NK-92 (cell line): ENCODE measurements around the gene DCLK1.

Experiments used
- DNase-seq: peaks from one replicate; lab custom pipeline; 2025; ENCODE audit not compliant: unreplicated experiment; lab: John Stamatoyannopoulos, UW

The DCLK1 gene

DNA sequence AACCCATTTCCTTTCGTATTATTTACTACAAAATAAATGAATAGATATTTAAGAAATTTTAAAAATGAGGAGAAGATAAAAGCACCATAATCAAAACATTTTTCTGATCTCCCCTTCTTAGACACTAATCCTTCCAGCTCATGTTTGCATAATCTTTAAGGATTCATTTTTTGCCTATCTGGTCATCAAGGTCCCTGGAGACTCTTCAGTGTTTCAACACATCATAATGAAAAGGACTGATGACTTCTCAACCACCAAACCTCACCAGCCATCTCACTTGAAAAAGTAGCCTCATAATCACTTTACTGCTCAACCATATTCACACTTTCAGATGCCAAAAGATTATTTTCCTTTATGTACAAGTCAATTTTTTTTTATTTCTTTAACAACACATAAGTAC lies 80.1 kb downstream of the DCLK1 start:
- no peak for DNase-seq

DNA sequence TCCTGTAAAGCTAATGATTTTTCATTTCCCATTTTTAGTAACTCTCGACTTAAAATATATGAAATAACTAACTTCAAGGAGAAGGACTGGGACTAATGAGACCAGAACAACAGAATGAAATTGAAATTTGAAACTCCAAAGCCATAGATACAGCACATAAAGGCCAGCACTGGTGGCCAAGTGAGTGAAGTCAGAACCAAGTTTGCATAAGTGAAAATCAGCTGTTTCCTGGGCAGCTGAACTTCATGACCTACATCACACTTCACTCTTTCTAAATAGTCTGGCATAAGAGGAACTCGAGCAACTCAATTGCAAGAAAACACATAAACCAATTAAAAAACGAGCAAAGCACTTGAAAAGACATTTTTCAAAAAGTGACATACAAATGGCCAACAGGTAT lies 84.5 kb downstream of the DCLK1 start:
- no peak for DNase-seq

DNA sequence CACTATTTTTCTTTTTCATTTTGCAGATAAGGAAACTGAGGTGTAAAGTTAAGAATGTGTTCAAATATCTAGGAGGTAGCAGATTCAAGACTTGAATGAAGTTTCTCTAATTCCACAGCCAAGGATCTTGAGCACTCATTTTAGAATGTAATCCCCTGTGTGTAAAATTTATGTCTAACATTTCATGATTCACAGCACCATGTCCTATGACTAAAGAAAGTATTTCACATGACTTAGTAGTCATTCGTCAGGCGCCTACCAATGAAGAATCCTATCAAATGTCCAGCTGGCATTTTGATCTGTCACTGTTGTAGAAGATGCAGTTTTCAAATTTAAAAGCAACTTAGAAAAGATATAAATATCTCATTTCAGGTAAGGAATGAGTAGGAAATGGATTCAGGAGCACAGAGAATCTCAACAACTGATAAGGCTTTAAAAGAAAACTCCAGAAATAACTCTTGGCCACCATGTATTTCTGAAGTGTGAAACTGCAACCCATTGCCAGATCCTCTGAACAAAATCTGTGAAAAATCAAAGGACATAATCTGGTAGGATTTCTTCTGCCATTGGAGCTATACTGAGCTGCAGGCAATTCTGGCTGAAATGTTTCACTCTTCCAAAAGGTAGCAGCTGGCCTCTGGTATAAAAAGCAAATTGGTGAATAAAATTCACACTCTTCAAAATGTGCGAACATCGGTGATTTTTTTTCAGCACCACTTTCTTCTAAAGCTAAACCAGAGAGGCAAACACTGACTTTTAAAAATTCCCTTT lies 92.2 kb downstream of the DCLK1 start:
- no peak for DNase-seq

DNA sequence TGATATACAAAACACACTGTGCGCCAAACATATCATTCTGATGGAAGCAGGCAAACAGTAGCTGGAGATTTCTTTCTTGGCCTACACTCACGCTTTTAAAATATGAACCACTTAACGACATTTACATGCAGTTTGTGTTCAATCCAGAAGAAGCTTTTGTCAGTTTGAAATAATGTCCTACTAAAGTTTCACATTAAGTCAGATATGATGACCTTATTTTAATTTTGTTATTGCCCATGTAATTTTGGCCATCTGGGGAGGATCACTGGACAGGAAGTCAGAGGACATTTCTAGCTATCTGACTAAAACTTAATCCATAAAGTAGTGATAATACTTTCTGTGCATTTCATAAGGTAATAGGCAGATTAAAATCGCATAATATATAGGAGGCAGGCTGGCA lies 98.1 kb downstream of the DCLK1 start:
- no peak for DNase-seq

DNA sequence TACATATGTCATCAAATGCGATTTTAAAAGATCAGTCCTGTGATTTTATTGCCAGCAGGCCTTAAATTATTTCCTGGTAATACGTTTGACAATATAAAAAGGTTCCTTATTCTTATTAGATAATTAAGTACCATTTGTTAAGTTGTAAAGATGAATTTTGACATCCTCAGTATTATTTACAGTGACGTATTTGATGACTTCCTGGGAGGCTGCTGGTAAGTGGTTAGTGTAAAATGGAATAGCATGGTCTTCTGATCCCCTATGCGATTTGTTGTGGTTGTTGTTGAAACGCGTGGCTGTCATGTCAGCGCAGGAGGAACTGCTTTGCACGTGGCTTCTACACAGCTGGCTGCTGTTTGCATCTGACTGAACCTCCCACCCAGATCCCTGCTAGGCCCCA lies 99.7 kb downstream of the DCLK1 start:
- DNase-seq, result no peak

DNA sequence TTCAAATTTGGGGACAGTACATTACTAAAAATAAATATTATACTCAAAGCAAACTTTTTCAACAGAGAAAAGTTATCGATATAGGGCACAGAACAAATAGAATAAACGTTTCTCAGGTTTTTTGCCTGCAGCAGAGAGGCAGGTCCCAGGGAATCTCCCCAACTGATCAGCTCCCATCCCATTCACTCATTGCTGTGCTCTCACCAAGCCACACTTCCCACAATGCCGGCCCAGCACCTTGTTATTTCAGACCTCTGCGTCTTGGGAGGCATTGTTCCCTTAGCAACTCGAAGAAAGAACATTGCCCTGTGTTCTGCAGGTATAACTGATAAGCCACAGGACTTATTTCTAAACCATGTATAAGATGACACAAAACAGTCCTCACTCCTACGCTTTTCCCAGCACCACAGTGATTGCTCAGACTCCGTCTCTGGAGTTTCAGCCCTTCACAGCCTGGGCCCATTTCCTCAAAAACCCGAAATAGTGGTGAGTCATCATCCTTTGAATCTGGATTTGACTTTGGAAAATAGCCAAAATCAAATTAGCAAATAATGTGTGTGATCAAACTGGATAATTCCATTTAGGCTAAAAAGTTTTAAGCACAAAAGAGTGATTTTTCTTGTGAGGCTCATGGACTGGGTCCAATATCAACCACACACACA lies 100.4 kb downstream of the DCLK1 start:
- no peak for DNase-seq

DNA sequence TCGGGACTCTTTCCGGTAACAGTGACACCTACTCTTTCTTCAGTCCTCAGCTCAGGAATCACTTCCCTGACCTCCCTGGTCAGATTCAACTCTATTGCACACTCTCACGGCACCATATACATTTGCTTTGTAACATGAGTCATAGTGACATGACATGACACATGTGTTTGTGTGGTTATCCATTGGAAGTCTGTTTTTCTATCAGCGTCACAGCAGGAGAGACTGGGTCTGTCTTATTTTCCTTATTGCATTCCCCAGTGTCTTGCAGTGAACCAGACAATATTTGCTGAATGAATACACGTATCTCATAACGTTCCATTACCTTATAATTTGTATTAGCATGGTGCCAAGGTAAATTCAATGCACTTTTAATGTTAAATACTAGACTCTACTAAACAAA lies 102.0 kb downstream of the DCLK1 start:
- no peak for DNase-seq

DNA sequence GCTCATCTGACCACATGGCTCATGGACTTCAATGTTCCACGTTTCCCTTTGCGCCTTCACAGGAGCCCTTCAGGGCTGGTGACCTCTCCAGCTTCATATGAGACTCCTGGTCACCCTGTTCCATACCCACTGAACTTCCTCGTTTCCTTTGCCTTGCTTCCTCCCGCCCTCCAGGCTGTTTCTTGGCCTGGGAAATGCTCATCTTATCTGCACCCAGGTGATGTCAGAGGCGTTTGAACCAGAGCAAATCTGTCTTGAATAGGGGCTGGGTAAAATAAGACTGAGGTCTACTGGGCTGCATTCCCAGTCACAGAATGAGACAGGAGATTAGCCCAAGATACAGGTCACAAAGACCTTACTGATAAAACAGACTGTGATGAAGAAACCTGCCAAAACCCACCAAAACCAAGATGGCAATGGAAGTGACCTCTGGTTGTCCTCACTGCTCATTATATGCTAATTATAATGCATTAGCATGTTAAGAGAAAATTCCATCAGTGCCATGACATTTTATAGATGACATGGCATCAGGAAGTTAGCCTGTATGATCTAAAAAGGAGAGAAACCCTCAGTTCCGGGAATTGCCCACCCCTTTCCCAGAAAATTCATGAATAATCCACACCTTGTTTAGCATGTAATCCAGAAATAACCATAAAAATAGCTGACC lies 102.7 kb downstream of the DCLK1 start:
- no peak for DNase-seq

DNA sequence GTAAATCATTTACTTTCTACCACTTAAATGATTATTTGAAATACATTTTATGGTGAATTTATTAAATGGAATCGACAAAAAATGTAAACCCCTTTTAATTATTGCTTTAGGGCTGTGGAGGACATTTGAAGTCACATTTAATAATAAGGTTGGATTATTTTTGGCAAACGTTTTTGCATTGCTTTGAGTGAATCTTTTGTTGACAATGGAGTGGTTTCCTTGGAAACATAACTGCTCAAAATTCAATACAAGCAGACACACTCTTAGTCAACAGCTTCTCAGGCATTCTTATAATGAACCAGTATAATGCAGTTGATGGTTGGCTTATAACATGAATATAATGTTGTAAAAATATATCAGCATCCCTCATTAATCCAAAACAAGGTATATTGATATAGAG lies 104.7 kb downstream of the DCLK1 start:
- DNase-seq, result no peak

DNA sequence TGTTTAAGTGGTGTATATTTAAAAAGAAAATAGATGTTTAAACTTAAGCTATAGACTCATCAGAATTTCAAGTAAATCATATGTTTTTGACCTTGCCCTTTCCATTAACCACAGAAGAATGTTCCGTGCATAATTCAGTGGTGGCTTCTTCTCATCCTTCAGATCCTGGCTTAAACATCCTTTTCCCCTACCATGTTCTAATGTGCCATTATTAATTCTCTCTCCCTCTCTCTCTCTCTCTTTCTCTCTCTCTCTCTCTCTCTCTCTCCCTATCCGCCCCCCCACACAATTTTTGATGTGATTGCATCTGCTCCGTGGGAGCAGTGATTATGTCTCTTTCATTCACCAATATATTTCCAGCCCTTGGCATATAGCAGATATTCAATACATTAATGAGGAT lies 116.4 kb downstream of the DCLK1 start:
- DNase-seq, result no peak

DNA sequence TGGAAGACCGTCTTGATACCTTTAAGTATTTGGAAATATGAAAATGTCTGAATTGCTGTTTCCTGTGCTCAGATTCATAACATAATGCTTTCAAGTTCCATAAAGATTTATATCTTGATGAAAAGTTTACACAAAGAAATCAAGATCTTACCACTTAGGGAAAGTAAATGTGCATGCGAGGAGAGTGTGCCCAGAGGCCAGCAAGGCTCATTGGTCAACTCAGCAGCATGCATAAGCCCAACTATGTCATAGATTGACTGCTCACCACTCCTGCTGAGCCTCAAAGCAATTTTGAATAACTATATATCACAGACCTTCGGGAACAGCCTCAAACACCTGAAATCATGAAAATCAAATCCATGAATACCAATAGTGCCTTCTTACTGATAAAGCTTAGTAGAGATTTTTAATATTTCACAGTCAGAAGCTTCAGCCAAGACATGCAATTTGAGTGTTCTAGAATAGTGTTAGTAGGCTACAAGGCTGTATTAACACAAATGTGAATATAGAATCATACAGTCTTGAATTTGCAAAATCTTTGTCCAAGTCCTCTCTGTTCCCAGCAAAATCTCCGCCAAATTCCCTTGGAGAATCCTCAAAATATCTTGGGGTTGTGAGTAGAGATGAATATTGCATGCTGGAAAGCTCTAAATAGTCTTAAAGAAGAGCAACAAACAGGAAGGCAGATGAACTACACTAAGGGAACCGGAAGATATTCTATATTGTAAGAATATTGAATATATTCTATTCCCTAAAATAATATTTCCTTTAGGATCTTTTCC lies 124.1 kb downstream of the DCLK1 start:
- no peak for DNase-seq

DNA sequence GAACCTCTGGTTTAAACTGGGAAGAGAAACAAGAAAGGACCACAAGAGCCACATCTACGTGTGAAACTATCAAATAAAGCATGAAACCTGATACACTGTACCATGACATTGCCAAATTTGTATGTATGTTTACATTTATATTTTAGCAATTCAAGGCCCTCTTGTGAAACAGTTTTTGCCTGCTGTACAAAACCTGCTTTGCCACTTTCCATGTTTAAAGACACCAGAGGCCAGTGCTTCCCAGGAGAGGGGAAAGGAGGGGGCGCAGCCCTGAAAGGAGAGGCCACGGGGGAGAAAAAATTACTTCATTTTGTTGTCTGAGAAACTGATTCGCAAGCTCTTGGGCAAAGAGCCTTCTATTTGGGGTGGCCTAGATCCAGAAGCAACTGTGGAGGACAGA lies 124.8 kb downstream of the DCLK1 start:
- no peak for DNase-seq

DNA sequence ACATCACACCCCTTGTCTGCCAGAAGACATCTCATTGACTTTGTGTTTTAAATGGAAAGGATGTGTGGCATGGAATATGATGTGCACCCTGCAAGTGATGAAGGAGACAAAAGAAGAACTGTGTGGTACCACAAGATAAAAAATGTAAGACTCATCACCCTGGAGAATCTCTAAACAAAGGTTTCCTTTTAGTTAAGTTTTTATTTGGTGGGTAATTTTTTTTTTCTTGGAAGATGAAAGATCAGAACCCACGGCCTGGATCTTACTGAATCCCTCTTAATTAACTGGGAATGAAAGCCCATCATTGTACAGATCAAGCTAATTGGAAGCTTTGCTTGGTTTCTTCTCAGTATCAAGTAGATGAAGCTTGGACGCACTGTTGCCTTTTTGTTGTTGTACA lies 129.6 kb downstream of the DCLK1 start:
- no peak for DNase-seq

DNA sequence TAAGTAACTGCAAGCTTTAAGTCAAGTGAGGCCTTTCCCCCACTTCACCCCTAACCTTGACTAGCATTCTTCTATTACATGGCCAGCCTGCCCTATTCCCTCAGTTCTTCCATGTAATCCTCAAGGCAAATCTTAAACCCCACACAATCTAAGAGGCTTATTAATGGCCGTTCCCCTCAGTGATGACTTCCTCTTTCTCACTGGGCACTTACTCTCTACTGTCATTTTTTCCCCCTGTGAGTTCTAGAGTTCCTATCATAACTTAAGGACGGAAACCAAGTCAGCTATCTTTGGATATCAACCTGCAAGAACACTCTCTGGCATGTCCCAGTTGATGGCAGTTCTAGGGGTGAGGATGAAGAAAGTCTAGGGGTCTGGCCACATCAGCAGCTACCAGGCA lies 131.2 kb downstream of the DCLK1 start:
- no peak for DNase-seq

DNA sequence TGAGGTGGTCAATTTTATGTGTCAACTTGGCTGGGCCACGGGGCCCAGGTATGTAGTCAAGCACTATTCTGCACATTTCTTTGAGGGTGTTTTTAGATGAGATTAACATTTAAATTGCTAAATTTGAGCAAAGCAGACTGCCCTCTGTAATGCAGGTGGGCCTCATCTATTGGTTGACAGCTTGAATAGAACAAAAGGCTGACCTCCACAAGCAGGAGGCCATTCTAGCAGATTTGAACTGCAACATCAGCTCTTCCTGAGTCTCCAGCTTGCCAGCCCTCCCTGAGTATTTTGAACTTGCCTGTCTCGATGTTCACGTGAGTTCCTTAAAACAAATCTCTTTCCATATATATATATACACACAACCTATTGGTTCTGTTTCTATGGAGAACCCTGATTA lies 134.8 kb downstream of the DCLK1 start:
- no peak for DNase-seq

DNA sequence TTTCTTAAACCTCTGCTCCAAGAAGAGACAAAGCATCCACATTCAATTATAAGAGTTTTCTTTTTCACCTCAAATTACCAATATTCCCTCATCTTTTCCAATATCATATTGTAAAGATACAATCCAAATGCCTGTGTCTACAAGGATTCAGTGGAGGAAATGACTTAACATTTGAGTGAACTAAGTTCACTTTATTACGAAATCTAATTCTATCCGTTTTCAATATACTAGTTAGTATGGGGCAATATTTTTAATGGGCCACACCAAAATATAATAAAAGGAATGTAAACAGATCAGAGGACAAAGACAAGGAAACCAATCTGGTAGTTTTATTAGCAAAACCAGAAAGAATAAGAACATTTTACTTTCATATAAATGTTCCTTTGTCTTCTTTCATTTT lies 136.0 kb downstream of the DCLK1 start:
- no peak for DNase-seq

DNA sequence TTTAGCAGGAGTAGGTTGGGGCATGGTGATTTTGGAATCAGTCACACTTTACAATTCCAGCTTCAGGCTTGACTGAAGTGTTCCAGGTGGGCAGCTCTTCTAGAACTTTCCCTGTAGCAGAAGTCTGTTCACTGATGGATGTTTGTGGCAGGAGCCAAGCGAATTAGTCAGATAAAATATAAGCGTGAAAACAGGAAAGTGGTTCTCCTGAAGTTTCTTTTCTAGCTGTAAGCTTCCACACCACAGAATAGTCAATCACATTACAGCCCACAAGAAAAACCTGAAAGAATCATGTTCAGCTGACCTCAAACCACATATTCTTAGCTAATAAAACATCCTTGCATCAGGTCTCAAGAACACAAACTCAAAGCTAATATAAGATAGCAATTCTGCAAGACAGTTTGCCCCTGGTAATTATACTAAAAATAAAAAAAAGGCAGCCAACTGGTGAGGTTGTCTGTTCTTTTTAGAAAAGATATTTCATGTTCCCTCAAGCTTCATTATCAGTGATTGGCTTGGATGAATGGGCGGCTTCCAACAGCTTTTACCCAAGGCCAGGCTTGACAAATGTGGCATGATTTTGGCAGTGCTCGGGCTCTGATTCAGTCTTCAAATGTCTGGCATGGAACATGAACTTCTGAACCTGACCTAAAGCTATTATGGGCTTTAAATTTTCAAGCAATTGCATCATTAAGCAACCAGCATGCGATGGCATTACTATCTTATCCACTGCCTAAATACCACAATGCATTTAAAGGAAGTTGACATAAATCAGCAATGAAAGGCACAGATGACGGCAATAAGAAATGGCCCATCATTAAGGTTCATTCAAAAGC lies 136.8 kb downstream of the DCLK1 start:
- no peak for DNase-seq

DNA sequence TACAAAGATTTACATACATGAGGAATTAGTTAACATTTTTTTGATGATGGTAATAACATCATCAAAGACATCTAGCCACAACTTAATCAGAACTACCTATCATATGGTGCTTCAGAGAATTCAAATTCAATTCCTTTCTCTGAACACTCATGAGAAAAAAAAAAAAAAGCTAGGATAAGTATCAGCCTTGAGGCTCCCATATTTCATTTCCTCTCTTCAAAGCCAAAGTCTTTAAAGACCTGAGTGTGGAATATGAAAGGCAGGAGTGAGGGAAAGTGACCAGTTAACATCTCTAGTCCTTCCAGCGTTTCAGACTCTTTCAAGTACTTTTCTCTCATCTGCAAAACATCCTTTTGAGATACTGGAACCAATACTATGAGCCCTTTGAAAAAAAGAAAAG lies 137.5 kb downstream of the DCLK1 start:
- no peak for DNase-seq

DNA sequence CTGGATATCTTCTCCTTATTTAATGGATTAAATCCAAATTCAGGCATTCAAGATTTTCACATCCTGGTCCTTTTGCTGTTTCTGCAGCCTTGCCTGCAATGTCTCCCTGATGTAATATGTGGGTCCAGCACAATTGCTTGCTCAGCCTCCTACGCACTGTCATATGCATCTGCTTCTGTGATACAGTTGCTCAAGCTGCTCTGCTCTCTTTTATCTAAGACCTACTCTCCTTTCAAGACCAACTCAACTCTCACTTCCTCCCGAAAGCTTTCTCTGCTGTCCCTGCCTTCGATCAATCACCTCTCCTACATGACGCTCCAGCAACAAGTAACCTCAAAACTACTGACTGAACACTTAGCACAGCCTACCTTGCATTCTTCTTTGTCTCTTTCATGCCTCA lies 138.2 kb downstream of the DCLK1 start:
- DNase-seq, result no peak

DNA sequence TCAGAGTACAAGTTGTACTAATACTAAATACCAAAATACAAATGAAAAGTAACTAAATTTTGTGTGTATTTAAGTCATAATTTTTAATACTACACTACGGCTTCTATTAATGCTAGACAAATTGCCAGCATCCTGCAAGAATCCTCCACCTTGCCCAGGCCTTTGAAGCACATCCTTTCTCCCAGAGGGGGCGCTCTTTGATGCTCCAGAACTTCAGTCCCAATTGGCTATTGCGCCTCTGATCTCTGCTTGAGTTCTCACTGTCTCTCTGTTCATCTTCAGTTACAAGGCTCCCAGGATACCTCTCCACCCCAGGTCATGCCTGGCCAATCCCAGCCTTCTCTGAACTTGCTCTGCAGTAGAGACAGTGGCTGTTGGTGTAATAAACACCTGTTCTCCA lies 141.0 kb downstream of the DCLK1 start:
- no peak for DNase-seq

DNA sequence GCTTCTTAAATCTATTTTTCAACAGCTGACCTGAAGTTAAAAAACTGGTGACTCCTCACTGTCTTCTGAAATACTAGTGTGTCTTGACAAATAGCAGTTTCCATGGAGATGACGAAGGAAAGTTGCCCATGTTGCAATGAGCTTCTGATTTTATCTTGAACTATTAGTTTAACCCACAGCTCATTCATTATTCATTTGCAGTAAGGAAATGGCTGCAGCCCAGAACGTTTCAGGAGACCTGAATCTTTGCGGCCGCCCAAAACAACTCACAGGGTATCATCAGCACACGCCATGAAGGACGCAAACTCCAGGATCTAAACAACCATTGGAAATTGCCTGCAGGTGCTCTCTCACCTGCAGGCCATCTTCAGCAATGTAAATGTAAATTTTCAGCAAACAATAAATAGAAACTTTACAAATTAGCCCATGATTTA lies 142.5 kb downstream of the DCLK1 start:
- no peak for DNase-seq
